ENCODE measurements around the gene HSF5.

Gene HSF5

DNA sequence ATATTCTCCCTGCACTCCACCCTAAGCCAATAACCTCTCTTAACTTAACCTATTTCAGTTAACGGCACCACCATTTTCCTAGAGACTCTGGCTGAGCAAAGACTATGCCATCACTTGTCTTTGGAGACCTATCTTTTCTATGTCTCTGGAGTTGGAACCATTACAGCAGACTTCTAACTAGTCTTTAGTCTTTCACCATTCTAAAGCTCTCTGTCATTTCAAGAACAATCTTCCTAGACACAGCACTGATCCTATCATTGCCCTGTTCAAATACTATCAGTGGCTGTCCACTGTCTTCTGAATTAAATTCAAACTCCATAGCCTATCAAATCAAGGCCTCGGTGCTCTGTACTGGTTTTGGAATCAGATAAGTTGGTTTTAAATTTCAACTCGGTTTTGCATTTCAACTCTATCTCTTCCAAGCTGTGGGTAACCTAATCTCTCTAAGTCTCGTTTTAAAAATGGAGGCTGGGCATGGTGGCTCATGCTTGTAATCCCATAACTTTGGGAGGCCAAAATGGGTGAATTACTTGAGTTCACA lies 102.8 kb downstream of the HSF5 start:
- no peak for ATAC-seq
- TF ChIP-seq BACH2 (CRISPR knock-in tag; IDR thresholded peaks at IDR 0.05; ENCODE audit: borderline replicate concordance) = no peak
- TF ChIP-seq ZFP30 (CRISPR knock-in tag; IDR thresholded peaks at IDR 0.05) = no peak
- TF ChIP-seq ARNTL (CRISPR knock-in tag; IDR thresholded peaks at IDR 0.05; ENCODE audit: borderline replicate concordance, low read depth) = no peak
- TF ChIP-seq TCF4 (CRISPR knock-in tag; IDR thresholded peaks at IDR 0.05; ENCODE audit: borderline replicate concordance) = no peak
- no peak for TF ChIP-seq PPARA (CRISPR knock-in tag; IDR thresholded peaks at IDR 0.05; ENCODE audit: borderline replicate concordance)
- no peak for TF ChIP-seq GLIS3 (CRISPR knock-in tag; IDR thresholded peaks at IDR 0.05)
- no peak for TF ChIP-seq PATZ1 (CRISPR knock-in tag; IDR thresholded peaks at IDR 0.05; ENCODE audit: borderline replicate concordance)
- no peak for TF ChIP-seq SNAI2 (CRISPR knock-in tag; IDR thresholded peaks at IDR 0.05)
- no peak for TF ChIP-seq ZNF8 (CRISPR knock-in tag; IDR thresholded peaks at IDR 0.05)
- no peak for TF ChIP-seq ISL1 (CRISPR knock-in tag; IDR thresholded peaks at IDR 0.05)
- TF ChIP-seq RARB (CRISPR knock-in tag; IDR thresholded peaks at IDR 0.05) = no peak
- no peak for TF ChIP-seq ZNF565 (CRISPR knock-in tag; conservative IDR thresholded peaks at IDR 0.05; ENCODE audit: low read depth)
- no peak for TF ChIP-seq ZC3H10 (CRISPR knock-in tag; IDR thresholded peaks at IDR 0.05)
- TF ChIP-seq POU6F1 (CRISPR knock-in tag; IDR thresholded peaks at IDR 0.05; ENCODE audit: borderline replicate concordance, low read depth) = no peak
- TF ChIP-seq OSR1 (CRISPR knock-in tag; IDR thresholded peaks at IDR 0.05) = no peak

DNA sequence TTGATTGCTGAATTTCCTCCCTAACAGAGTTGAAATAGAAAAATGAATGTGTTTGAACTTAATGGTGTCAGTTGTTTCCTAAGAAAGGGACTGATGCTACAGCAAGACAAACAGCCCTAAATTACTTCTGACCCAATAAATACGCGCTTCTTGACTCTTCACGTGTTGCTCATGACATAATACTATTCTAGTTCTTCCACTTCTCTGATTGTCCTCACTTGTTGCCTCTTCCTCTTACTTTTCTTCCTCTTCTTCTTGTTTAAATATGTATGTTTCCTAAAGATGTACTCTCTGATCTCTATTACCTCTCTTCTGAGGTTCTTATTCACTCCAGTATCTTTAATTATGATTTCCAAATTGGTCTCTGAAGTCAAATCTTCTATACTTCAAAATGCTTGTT lies 103.3 kb downstream of the HSF5 start:
- TF ChIP-seq BACH2 (CRISPR knock-in tag; IDR thresholded peaks at IDR 0.05; ENCODE audit: borderline replicate concordance) (no peak), ESRRG (CRISPR knock-in tag; IDR thresholded peaks at IDR 0.05) (no peak), ZFP30 (CRISPR knock-in tag; IDR thresholded peaks at IDR 0.05) (no peak), TCF4 (CRISPR knock-in tag; IDR thresholded peaks at IDR 0.05; ENCODE audit: borderline replicate concordance) (no peak), GLIS3 (CRISPR knock-in tag; IDR thresholded peaks at IDR 0.05) (no peak), ZNF70 (CRISPR knock-in tag; IDR thresholded peaks at IDR 0.05) (no peak), POU6F1 (CRISPR knock-in tag; IDR thresholded peaks at IDR 0.05; ENCODE audit: borderline replicate concordance, low read depth) (no peak), OSR1 (CRISPR knock-in tag; IDR thresholded peaks at IDR 0.05) (no peak), PATZ1 (CRISPR knock-in tag; IDR thresholded peaks at IDR 0.05; ENCODE audit: borderline replicate concordance) (no peak)
- TF ChIP-seq, protein P1, sequence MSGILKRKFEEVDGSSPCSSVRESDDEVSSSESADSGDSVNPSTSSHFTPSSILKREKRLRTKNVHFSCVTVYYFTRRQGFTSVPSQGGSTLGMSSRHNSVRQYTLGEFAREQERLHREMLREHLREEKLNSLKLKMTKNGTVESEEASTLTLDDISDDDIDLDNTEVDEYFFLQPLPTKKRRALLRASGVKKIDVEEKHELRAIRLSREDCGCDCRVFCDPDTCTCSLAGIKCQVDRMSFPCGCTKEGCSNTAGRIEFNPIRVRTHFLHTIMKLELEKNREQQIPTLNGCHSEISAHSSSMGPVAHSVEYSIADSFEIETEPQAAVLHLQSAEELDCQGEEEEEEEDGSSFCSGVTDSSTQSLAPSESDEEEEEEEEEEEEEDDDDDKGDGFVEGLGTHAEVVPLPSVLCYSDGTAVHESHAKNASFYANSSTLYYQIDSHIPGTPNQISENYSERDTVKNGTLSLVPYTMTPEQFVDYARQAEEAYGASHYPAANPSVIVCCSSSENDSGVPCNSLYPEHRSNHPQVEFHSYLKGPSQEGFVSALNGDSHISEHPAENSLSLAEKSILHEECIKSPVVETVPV (CRISPR knock-in tag; IDR thresholded peaks at IDR 0.05) = no peak
- ATAC-seq = no peak

GRCh38 chr17:58383892-58384462 lies 104.2 kb downstream of the HSF5 start:
- TF ChIP-seq ARNTL (CRISPR knock-in tag; IDR thresholded peaks at IDR 0.05; ENCODE audit: borderline replicate concordance, low read depth) = no peak
- TF ChIP-seq TOX (CRISPR knock-in tag; IDR thresholded peaks at IDR 0.05; ENCODE audit: borderline replicate concordance) = no peak
- no peak for TF ChIP-seq POU6F1 (CRISPR knock-in tag; IDR thresholded peaks at IDR 0.05; ENCODE audit: borderline replicate concordance, low read depth)
- no peak for ATAC-seq
